Esophagus (tissue), 2 donors: ENCODE results near the gene ABHD17C. TPM values are rescaled to one million over a fixed set of nuclear protein-coding genes. Genes with fewer than 3 reads are reported as not detected.

Experiments used
- H3K27ac ChIP-seq, 2 donors: one replicate each; pipeline ENCODE4 v1.5.1; 2013; ENCODE audit warnings: low read depth in 2 of 2, mild to moderate bottlenecking in 2 of 2, inconsistent platforms in 1 of 2, low read length in 1 of 2, moderate library complexity in 1 of 2
- H3K27me3 ChIP-seq, 2 donors: one replicate each; pipeline ENCODE4 v1.6.1; 2013; ENCODE audit warnings: low read length in 2 of 2, control low read depth in 1 of 2, mild to moderate bottlenecking in 1 of 2; ENCODE audit not compliant: insufficient read depth in 2 of 2, control insufficient read depth in 1 of 2
- H3K36me3 ChIP-seq, 2 donors: one replicate each; pipeline ENCODE4 v1.6.1; 2013; ENCODE audit warnings: low read length in 1 of 2; ENCODE audit not compliant: control insufficient read depth in 2 of 2, insufficient read depth in 2 of 2
- H3K4me1 ChIP-seq, 2 donors: one replicate each; pipeline ENCODE4 v1.6.1; 2013; ENCODE audit warnings: low read length in 1 of 2; ENCODE audit not compliant: control insufficient read depth in 2 of 2, insufficient read depth in 2 of 2
- H3K4me3 ChIP-seq, 2 donors: one replicate each; pipeline ENCODE4 v1.5.1; 2013; ENCODE audit warnings: low read length in 2 of 2, mild to moderate bottlenecking in 2 of 2, low read depth in 1 of 2, moderate library complexity in 1 of 2
- H3K9me3 ChIP-seq, 2 donors: one replicate each; pipeline ENCODE4 v1.6.1; 2013; ENCODE audit warnings: mild to moderate bottlenecking in 2 of 2, low read depth in 1 of 2, low read length in 1 of 2, moderate library complexity in 1 of 2; ENCODE audit not compliant: control insufficient read depth in 2 of 2, insufficient read depth in 1 of 2
- WGBS, 2 donors: extraction: QIAGEN DNeasy Blood & Tissue Kit; methylation state at CpG; one replicate each; pipeline ENCODE4 v1.1.7; 2013; 5-methylcytosine and 5-hydroxymethylcytosine counted together
- polyA plus RNA-seq, 2 donors: library from polyadenylated mRNA; stranded (reverse); fragments of 200-250 nt; gene quantifications; one replicate each; pipeline ENCODE4 v1.2.3, GENCODE V29; 2013
- donor health status: healthy with polysubstance abuse.
- donor health status: Bipolar disorder and iron deficiency.

Gene ABHD17C
- polyA plus RNA-seq, 2 donors = 26.6 to 27.3 TPM

DNA sequence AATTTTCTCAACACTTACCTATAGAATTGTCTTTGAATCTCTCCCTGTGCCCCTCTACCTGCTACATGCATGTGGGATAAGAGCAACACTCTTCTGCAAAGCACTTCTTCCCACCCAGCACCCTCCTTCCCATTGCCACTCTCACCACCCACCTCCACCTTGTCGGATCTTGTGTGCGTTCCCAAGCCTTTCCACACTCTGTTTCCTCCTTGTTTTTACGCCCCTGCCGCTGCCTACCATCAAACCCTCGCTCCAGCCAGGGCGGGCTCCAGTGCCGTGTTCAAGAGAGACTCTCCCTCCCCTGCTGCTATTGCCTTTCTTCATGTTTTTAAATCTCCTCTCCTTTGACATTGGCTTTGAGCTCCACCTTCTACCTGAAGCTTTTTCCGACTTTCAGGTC lies 40.2 kb downstream of the ABHD17C start:
- Histone ChIP-seq H3K9me3 (no peaks in the 10 kb centered on the region), H3K4me1 (peaks cover 0 to 8% of the 10 kb centered on the region in 2 donors), H3K36me3 (no peaks in the 10 kb centered on the region), H3K27me3 (no peaks in the 10 kb centered on the region), H3K4me3 (no peak overlapping the region), H3K27ac (no peak overlapping the region)
- 96 to 98% methylated on average over 8 of the region's 8 CpGs for WGBS, 2 donors

DNA sequence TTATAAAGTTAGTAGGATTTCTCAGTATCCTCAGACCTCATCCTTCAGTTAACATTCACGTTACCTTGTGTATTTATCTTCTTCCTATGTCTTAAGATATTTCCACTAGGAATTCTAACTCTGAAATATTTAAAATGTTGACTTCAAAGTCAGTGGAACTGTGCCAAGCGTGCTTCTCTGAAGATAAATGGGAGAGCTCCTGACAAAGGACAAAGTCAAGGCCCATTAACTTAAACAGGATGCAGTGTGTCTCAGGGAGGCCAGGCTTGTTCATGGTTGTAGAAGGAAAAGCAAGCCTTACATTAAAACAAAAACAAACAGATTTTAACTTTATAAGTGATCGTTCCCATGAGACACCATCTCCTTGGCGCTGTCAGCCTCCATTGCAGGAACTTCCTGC lies 41.5 kb downstream of the ABHD17C start:
- no peak overlapping the region for H3K4me3 ChIP-seq
- no peaks in the 10 kb centered on the region for H3K36me3 ChIP-seq
- H3K9me3 ChIP-seq = no peaks in the 10 kb centered on the region
- peaks cover 0 to 8% of the 10 kb centered on the region in 2 donors for H3K4me1 ChIP-seq
- H3K27ac ChIP-seq = peak overlapping the region in 1 of 2 donors; percentile 33
- 46 to 51% methylated on average over 4 of the region's 4 CpGs for WGBS, 2 donors
- no peaks in the 10 kb centered on the region for H3K27me3 ChIP-seq

DNA sequence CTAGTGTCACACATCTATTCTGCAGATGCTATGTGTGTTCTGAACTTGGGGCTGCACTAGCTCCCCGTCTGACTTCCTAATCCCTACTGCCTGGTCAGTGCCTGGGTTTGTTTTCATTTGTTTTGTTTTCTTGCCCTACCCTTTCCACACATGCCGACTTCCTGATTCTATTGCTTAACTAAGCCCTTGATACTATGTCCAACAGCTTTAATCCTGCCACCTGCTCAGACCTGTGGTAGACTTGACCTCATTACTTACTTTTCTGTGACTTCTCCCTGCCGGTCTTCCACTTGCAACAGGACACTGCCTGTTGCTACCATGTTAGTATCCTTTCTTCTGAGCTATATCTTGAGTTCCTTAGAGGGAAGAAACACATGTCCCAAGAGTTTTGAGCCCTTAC lies 44.8 kb downstream of the ABHD17C start:
- H3K27ac ChIP-seq = peak overlapping the region in 1 of 2 donors; percentile 56
- H3K4me3 ChIP-seq = no peak overlapping the region
- H3K27me3 ChIP-seq = no peaks in the 10 kb centered on the region
- no peaks in the 10 kb centered on the region for H3K9me3 ChIP-seq
- whole genome bisulfite sequencing, 2 donors = 55 to 69% methylated on average over 3 of the region's 3 CpGs
- H3K36me3 ChIP-seq = no peaks in the 10 kb centered on the region
- peaks cover 0 to 5% of the 10 kb centered on the region in 2 donors for H3K4me1 ChIP-seq

DNA sequence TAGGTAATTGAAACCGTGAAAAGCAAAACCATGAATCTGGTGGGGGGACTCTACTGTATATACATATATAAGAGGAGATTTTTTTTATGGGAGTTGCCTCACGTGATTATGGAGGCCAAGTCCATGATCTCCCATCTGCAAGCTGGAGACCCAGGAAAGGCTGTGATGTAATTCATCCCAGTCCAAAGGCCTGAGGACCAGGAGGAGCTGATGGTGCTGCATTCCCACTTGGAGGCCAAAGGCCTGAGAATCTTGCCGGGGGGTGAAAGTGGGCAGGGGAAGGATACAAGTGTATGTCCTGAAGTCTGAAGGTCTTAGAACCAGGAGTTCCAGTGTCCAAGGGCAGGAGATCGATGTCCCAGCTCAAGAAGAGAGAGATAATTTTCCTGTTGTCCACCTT lies 47.0 kb downstream of the ABHD17C start:
- Histone ChIP-seq H3K27ac (no peak overlapping the region), H3K4me1 (peaks cover 0 to 3% of the 10 kb centered on the region in 2 donors), H3K36me3 (no peaks in the 10 kb centered on the region), H3K9me3 (no peaks in the 10 kb centered on the region), H3K27me3 (no peaks in the 10 kb centered on the region), H3K4me3 (no peak overlapping the region)
- WGBS, 2 donors = 96 to 97% methylated on average over 4 of the region's 4 CpGs

DNA sequence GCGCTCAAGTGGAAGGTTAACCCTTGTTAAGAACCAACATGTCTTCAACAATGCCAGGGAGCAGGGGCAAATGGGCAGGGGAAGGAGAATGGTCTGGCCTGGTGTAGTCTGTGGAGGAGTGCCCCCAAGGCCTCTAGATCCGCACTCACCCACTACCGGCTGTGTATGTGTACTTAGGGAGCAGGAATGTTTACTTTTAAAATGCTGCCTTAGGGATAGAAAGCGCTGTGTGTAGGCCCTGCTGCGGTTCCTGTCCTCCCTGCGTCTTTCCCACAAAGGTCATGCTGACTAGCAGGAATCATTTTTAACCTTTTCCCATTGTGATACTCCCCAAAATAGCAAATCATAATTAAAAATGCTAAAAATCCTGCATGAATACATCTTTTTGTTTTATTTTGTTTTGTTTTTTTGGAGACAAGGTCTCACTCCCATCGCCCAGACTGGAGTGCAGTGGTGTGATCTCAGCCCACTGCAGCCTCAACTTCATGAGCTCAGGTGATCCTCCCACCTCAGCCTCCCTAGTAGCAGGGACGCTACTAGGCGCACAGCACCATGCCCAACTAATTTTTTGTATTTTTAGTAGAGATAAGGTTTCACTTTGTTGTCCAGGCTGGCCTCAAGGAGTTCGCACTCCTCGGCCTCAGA lies 48.2 kb downstream of the ABHD17C start:
- H3K36me3 ChIP-seq = peaks cover 0 to 4% of the 10 kb centered on the region in 2 donors
- H3K9me3 ChIP-seq = no peaks in the 10 kb centered on the region
- H3K4me1 ChIP-seq = peaks cover 0 to 3% of the 10 kb centered on the region in 2 donors
- H3K27ac ChIP-seq = no peak overlapping the region
- no peak overlapping the region for H3K4me3 ChIP-seq
- 69 to 78% methylated on average over 11 of the region's 11 CpGs for WGBS, 2 donors
- H3K27me3 ChIP-seq = no peaks in the 10 kb centered on the region

DNA sequence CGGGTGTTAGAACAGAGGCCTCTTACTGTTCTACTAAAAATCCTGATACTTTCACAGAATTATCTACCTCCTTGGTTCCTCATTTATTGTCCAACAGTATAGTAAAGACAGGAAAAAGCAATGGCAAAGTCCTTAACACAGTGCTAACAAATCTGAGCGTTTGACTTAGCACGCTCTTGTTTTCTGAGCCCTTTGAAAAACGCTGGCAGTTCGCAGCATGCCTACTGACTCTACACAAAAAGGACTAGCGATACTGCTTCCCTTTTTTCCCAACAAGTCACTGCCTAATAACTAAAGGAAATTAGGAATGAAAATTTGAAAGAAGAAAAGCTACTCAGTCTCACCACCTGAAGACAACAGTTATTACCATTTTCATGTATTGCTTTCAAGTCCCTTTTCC lies 49.3 kb downstream of the ABHD17C start:
- Histone ChIP-seq H3K4me1 (peaks cover 0 to 3% of the 10 kb centered on the region in 2 donors), H3K4me3 (no peak overlapping the region), H3K27ac (no peak overlapping the region), H3K27me3 (no peaks in the 10 kb centered on the region), H3K9me3 (no peaks in the 10 kb centered on the region), H3K36me3 (peaks cover 0 to 4% of the 10 kb centered on the region in 2 donors)
- 56 to 70% methylated on average over 6 of the region's 6 CpGs for WGBS, 2 donors

DNA sequence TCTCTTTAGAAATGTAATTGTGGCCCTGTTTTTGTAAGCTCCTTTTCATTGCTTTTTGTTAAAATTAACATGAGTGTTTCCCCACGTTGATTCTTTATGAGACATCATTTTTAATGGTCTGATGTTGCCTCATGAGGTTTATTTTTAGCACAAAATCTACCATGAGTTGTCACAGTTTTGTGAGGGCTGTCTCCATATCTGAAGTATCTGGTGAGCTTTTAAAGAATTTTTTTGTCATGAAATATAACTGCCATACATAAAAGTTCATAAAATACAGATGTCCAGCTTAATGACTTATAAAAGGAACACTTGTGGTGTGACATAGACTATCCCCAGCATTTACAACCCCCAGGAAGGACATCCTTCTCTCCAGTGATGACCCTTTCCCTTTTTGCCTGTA lies 49.7 kb downstream of the ABHD17C start:
- WGBS, 2 donors = 10 to 17% methylated on average over 1 of the region's 1 CpG
- H3K9me3 ChIP-seq = no peaks in the 10 kb centered on the region
- H3K36me3 ChIP-seq = peaks cover 0 to 4% of the 10 kb centered on the region in 2 donors
- peaks cover 0 to 3% of the 10 kb centered on the region in 2 donors for H3K4me1 ChIP-seq
- H3K4me3 ChIP-seq = no peak overlapping the region
- no peak overlapping the region for H3K27ac ChIP-seq
- no peaks in the 10 kb centered on the region for H3K27me3 ChIP-seq

DNA sequence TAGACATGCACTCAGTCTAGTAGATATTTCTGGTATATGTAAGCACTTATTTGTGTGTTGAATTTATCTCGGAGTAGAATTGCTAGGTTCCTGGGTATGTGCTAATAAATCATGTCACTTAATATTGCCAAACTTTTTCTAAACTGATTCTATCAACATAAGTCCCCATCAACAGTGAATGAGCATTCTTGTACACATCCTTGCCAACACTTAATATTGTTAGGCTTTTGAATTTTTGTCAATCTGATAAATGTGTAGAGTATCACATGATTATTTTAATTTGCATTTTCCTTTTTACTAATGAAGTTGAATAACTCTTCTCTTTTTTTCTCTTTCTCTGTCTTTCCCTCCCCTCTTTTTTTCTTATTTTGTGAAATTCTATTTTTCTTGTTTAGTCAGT lies 50.8 kb downstream of the ABHD17C start:
- H3K36me3 ChIP-seq = peaks cover 0 to 8% of the 10 kb centered on the region in 2 donors
- no peaks in the 10 kb centered on the region for H3K27me3 ChIP-seq
- H3K27ac ChIP-seq = no peak overlapping the region
- WGBS, 2 donors = 85 to 86% methylated on average over 1 of the region's 1 CpG
- H3K4me3 ChIP-seq = no peak overlapping the region
- no peaks in the 10 kb centered on the region for H3K9me3 ChIP-seq
- peaks cover 0 to 3% of the 10 kb centered on the region in 2 donors for H3K4me1 ChIP-seq

DNA sequence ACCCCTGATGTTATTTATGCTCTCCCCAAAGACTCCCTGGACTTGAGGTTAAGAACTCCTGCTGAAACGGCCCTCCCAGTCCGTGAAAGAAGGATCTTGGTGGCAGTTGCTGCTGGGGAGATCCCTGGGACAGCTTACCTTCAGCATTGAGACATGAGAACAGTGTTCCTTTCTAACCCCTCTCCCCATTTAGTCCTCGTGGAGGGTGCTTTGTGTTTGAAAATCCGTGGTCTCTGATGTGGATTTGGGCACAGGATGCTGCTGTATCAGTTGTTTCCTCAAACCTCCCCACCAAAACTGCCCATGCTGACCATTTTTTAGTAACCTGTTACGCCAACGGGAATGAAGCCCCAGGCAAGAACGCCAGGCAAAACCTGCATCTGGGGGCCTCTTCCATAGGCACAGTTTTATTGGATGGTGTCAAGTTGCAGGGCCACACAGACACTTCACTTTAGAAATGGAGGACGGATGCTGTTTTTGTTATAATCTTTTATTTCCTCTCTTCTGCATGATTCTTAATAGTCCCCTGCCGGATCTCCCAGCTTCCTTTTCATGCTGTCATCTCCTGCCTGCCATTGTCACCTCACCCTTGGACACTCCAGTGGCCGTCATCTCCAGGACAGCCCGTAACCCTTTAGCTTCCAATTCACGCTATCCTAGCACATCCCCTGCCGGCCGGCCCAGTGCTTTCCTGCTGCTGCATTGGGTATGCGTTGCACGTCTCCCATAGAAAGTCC lies 52.4 kb downstream of the ABHD17C start:
- Histone ChIP-seq H3K9me3 (no peaks in the 10 kb centered on the region), H3K27ac (no peak overlapping the region), H3K36me3 (peaks cover 0 to 8% of the 10 kb centered on the region in 2 donors), H3K27me3 (no peaks in the 10 kb centered on the region), H3K4me1 (peaks cover 0 to 3% of the 10 kb centered on the region in 2 donors), H3K4me3 (no peak overlapping the region)
- WGBS, 2 donors = 75% methylated on average over 16 of the region's 16 CpGs

DNA sequence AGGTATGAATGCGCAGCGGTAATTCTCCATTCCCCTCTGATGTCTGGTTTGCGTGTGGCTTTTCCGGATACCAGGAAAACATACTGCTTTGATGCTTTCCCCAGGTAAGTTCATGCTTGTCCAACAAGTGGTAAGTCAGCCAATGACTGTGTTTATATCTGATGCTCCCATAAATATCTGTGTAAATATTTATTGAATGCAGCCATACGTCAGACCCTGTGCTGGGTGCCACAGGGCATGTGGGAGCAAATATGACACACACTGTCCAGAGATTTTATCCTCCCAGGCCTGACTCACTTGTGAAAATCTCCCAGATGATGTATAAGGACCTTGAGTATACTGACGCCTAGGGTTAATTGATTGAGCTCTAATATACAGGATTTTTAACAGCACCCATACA lies 54.5 kb downstream of the ABHD17C start:
- no peak overlapping the region for H3K27ac ChIP-seq
- peaks cover 0 to 12% of the 10 kb centered on the region in 2 donors for H3K36me3 ChIP-seq
- no peaks in the 10 kb centered on the region for H3K4me1 ChIP-seq
- 91 to 92% methylated on average over 6 of the region's 6 CpGs for WGBS, 2 donors
- H3K27me3 ChIP-seq = no peaks in the 10 kb centered on the region
- H3K4me3 ChIP-seq = no peak overlapping the region
- H3K9me3 ChIP-seq = no peaks in the 10 kb centered on the region
